Heart left ventricle (tissue), 13 donors: Measurements from ENCODE around the gene GMFB.

Experiments
- CTCF ChIP-seq, 12 donors: fragments of 200-600 bp; sonication (generic) in 4 of 12; IDR thresholded peaks; one replicate each; pipeline versions ENCODE4 v1.5.0 to v1.8.0; 2018 to 2022; ENCODE audit warnings: antibody characterized with exemption in 12 of 12, mild to moderate bottlenecking in 5 of 12
- POLR2A ChIP-seq, 2 donors: fragments of 450-650 bp; IDR thresholded peaks; one replicate each; pipeline ENCODE4 v1.6.1; 2017; ENCODE audit warnings: antibody characterized with exemption in 2 of 2, mild to moderate bottlenecking in 2 of 2, moderate library complexity in 2 of 2
- donor health status: ischemic (EF 13 %, LVEDD 7.1; RV severe dilation, severe dysfunction).
- donor health status: DM: no; HTN: yes; CAD: no.
- donor health status: DM: no; HTN: no; CAD: no.
- donor health status: ischemic (EF 25% LVEDD 6.9; RV normal size, moderate dysfunction).
- donor health status: ischemic (EF 25% LVEDD 5.7; RV mildly dilated, moderate dysfunction).
- donor health status: ischemic (EF 35%, LVEDD 5.7; RV mildly dilated, moderate dysfunction).
- donor health status: nonischemic (EF 11% LVEDD 7.7; RV severe dilation, severe dysfunction).
- donor health status: DM: yes; HTN: yes; CAD: no.
- donor health status: PGD.
- donor health status: ischemic (EF 29% LVEDD 5.4; RV normal size, mild dysfunction).
- donor health status: nonischemic (EF 23%, LVEDD 6.1; RV moderate dilation, normal function).

GRCh38 chr14:54475911-54476310 lies 12.9 kb downstream of the GMFB start:
- TF ChIP-seq CTCF (IDR thresholded peaks at IDR 0.05) (no peak), POLR2A (IDR thresholded peaks at IDR 0.05) (no peak)
